ENCODE data around the gene NEK5. TPM values are rescaled to one million over a fixed set of nuclear protein-coding genes. Genes with fewer than 3 reads are reported as not detected.
"Not testable (repeated sequence)": the region's sequence is repeated elsewhere in the genome, so short reads cannot be mapped to it uniquely, and the experiment has no call there.

The NEK5 gene
- total RNA-seq, 4 donors from 2014 or later = 0.15 to 0.16 TPM; not detected in 2

GRCh38 chr13:52112591-52112990 is 16.3 kb downstream of the NEK5 start:
- no peak for DNase-seq (ENCODE audit: low spot score in 2 of 2)
- intact Hi-C loops (cut with DNase I; ENCODE audit: low total_unique reads) = no loop called here
- WGBS, 2 donors = 88 to 95% methylated on average over 1 of the region's 1 CpG
- no peak overlapping the region for H3K4me3 ChIP-seq (ENCODE audit: low read depth, poor library complexity, severe bottlenecking)
- no peak for TF ChIP-seq POLR2A (IDR thresholded peaks at IDR 0.05)
- no peak for TF ChIP-seq CTCF (IDR thresholded peaks at IDR 0.05)

GRCh38 chr13:52109116-52109670 is 19.7 kb downstream of the NEK5 start:
- TF ChIP-seq CTCF (IDR thresholded peaks at IDR 0.05) (no peak), POLR2A (IDR thresholded peaks at IDR 0.05) (no peak)
- intact Hi-C loops (cut with DNase I; ENCODE audit: low total_unique reads) = no loop called here
- DNase-seq (ENCODE audit: low spot score in 2 of 2) = no peak
- 85 to 87% methylated on average over 1 of the region's 1 CpG for WGBS, 2 donors
- H3K4me3 ChIP-seq (ENCODE audit: low read depth, poor library complexity, severe bottlenecking) = no peak overlapping the region

GRCh38 chr13:52105841-52106240 is 23.0 kb downstream of the NEK5 start:
- no peak for TF ChIP-seq POLR2A (IDR thresholded peaks at IDR 0.05)
- no peak for TF ChIP-seq CTCF (IDR thresholded peaks at IDR 0.05)
- intact Hi-C loops (cut with DNase I; ENCODE audit: low total_unique reads) = no loop called here
- 82 to 84% methylated on average over 1 of the region's 1 CpG for WGBS, 2 donors
- H3K4me3 ChIP-seq (ENCODE audit: low read depth, poor library complexity, severe bottlenecking) = no peak overlapping the region
- DNase-seq (ENCODE audit: low spot score in 2 of 2) = no peak

- no peak for DNase-seq (ENCODE audit: low spot score in 2 of 2)
- no peak overlapping the region for H3K4me3 ChIP-seq (ENCODE audit: low read depth, poor library complexity, severe bottlenecking)
- intact Hi-C loops (cut with DNase I; ENCODE audit: low total_unique reads) = no loop called here
- WGBS, 2 donors = 86 to 95% methylated on average over 1 of the region's 1 CpG
- TF ChIP-seq POLR2A (IDR thresholded peaks at IDR 0.05) (no peak), CTCF (IDR thresholded peaks at IDR 0.05) (no peak)
These were observed 24.2 kb downstream of the NEK5 start for GRCh38 chr13:52104624-52105023.

GRCh38 chr13:52103386-52103785 is 25.5 kb downstream of the NEK5 start:
- DNase-seq (ENCODE audit: low spot score in 2 of 2) = no peak
- TF ChIP-seq POLR2A (IDR thresholded peaks at IDR 0.05) (no peak), CTCF (IDR thresholded peaks at IDR 0.05) (no peak)
- WGBS, 2 donors = 83 to 88% methylated on average over 5 of the region's 5 CpGs

GRCh38 chr13:52102423-52102822 is 26.4 kb downstream of the NEK5 start:
- intact Hi-C loops (cut with DNase I; ENCODE audit: low total_unique reads); H3K4me3 ChIP-seq (ENCODE audit: low read depth, poor library complexity, severe bottlenecking); DNase-seq (ENCODE audit: low spot score in 2 of 2): not testable (repeated sequence)
- WGBS, 2 donors = 97 to 98% methylated on average over 3 of the region's 3 CpGs

More at GRCh38 chr13:52103386-52103785, 25.5 kb downstream of the NEK5 start:
- no peak overlapping the region for H3K4me3 ChIP-seq (ENCODE audit: low read depth, poor library complexity, severe bottlenecking)
- intact Hi-C loops (cut with DNase I; ENCODE audit: low total_unique reads) = no loop called here
